K562 (cell line): ENCODE measurements around the gene KPNB1. TPM values are rescaled to one million over a fixed set of nuclear protein-coding genes. Genes with fewer than 3 reads are reported as not detected.

Source experiments
- ATAC-seq: fragments of 200-7000 bp; cut with Tn5 transposase; 3 replicates; pipeline ENCODE4 v1.9.1; 2020; ENCODE audit warnings: moderate library complexity
- BruUV-seq: library from RNA; stranded (reverse); fragments of 400-500 nt; replicated peaks from 2 replicates; lab custom pipeline; 2021; lab: Mats Ljungman, UMichigan
- CTCF ChIA-PET: fragments of 300-600 bp; formaldehyde crosslinking; extraction: SDS; loops from one replicate; lab custom pipeline; 2021; ENCODE audit warnings: low intra/inter-chr PET ratio; lab: Yijun Ruan, JAX
- POLR2A ChIA-PET: fragments of 300-600, 350-650 bp; sonication (Branson Sonifier 250); formaldehyde crosslinking; extraction: SDS; loops from one replicate; lab custom pipeline; 2021; ENCODE audit warnings: antibody characterized with exemption, inconsistent platforms; lab: Yijun Ruan, JAX
- DNase-seq, 4 experiments: peaks; one replicate each; pipeline versions ENCODE4 v3.0.0 to v3.0.0-alpha.2; 2011 to 2018; ENCODE audit warnings: low spot score in 3 of 4, mixed read lengths in 3 of 4; ENCODE audit errors: extremely low read depth in 1 of 4
- FAIRE-seq: peaks from 2 replicates; lab custom pipeline; 2011; peaks lifted over from hg19 to GRCh38; lab: Jason Lieb, UNC
- H2AFZ ChIP-seq: 2 replicates; pipeline ENCODE4 v1.6.0; 2011; ENCODE audit warnings: low read depth, low read length, control low read depth, inconsistent platforms
- H3K27ac ChIP-seq: fragments of 200-600 bp; 3 replicates; pipeline ENCODE4 v1.8.0; 2011; ENCODE audit warnings: low read depth, mild to moderate bottlenecking, control low read depth, inconsistent platforms, low read length, moderate library complexity, mixed read lengths; ENCODE audit errors: extremely low read depth
- H3K27me3 ChIP-seq, 2 experiments: fragments of 300-600 bp in 1 of 2; 2 replicates in 1 of 2; 3 replicates in 1 of 2; pipeline versions ENCODE4 v1.6.0 to v1.8.0; 2011; ENCODE audit warnings: inconsistent platforms in 2 of 2, low read length in 2 of 2, mild to moderate bottlenecking in 1 of 2, mixed read lengths in 1 of 2, moderate library complexity in 1 of 2; ENCODE audit not compliant: control insufficient read depth in 2 of 2, insufficient read depth in 2 of 2
- H3K36me3 ChIP-seq: fragments of 300-600 bp; 3 replicates; pipeline ENCODE4 v1.8.0; 2011; ENCODE audit warnings: mild to moderate bottlenecking, low read length, inconsistent platforms; ENCODE audit not compliant: control insufficient read depth, insufficient read depth
- H3K4me1 ChIP-seq, 2 experiments: fragments of 200-600 bp in 1 of 2; replicated peaks in 1 of 2; 2 replicates in 1 of 2; 3 replicates in 1 of 2; pipeline versions ENCODE4 v1.5.1 to v1.8.0; 2011; ENCODE audit warnings: inconsistent platforms in 2 of 2, low read length in 2 of 2, mild to moderate bottlenecking in 1 of 2, mixed read lengths in 1 of 2, moderate library complexity in 1 of 2; ENCODE audit not compliant: control insufficient read depth in 2 of 2, insufficient read depth in 2 of 2
- H3K4me2 ChIP-seq: 2 replicates; pipeline ENCODE4 v1.6.1; 2011; ENCODE audit warnings: low read length, control low read depth, inconsistent platforms, mixed read lengths; ENCODE audit not compliant: insufficient read depth
- H3K4me3 ChIP-seq: fragments of 200-600 bp; sonication (generic), shearing (Covaris generic); 2 replicates; pipeline ENCODE4 v1.5.1; 2016; ENCODE audit warnings: control low read depth, inconsistent platforms
- H3K79me2 ChIP-seq: fragments of 200-600 bp; 3 replicates; pipeline ENCODE4 v1.8.0; 2011; ENCODE audit warnings: low read length, inconsistent platforms; ENCODE audit not compliant: control insufficient read depth, insufficient read depth
- H3K9ac ChIP-seq, 2 experiments: 2 replicates each; pipeline versions ENCODE4 v1.6.0 to v1.6.1; 2011; ENCODE audit warnings: low read depth in 2 of 2, low read length in 2 of 2, control low read depth in 1 of 2, inconsistent platforms in 1 of 2, mild to moderate bottlenecking in 1 of 2, mixed read lengths in 1 of 2; ENCODE audit not compliant: insufficient read depth in 1 of 2
- H3K9me1 ChIP-seq: one replicate; pipeline ENCODE4 v1.6.0; 2011; ENCODE audit warnings: inconsistent platforms, mild to moderate bottlenecking, low read length, moderate library complexity; ENCODE audit not compliant: control insufficient read depth, insufficient read depth
- H3K9me3 ChIP-seq: replicated peaks from 2 replicates; pipeline ENCODE4 v1.5.1; 2011; ENCODE audit warnings: low read depth, low read length, inconsistent platforms; ENCODE audit not compliant: control insufficient read depth, insufficient read depth
- H4K20me1 ChIP-seq: replicated peaks from 2 replicates; pipeline ENCODE4 v1.6.1; 2011; ENCODE audit warnings: low read length, inconsistent platforms, mixed read lengths; ENCODE audit not compliant: control insufficient read depth, insufficient read depth
- EGR1 ChIP-seq: fragments of 450-650 bp; conservative IDR thresholded peaks from 2 replicates; pipeline ENCODE4 v1.6.1; 2017; ENCODE audit warnings: mild to moderate bottlenecking
- EZH2 ChIP-seq: IDR thresholded peaks from 2 replicates; pipeline ENCODE4 v1.6.1; 2012; ENCODE audit warnings: low read depth, mild to moderate bottlenecking, inconsistent platforms, low read length, borderline replicate concordance
- NCOA2 ChIP-seq, 2 experiments: fragments of 450-650 bp; IDR thresholded peaks; 2 replicates each; pipeline ENCODE4 v1.6.1; 2018; ENCODE audit warnings: mild to moderate bottlenecking in 2 of 2, moderate library complexity in 1 of 2; ENCODE audit not compliant: partially characterized antibody in 2 of 2
- NFE2 ChIP-seq: IDR thresholded peaks from 2 replicates; pipeline ENCODE4 v1.6.1; 2014; ENCODE audit warnings: antibody characterized with exemption, low read depth
- ZNF76 ChIP-seq: fragments of 250-450 bp; sonication (Bioruptor Pico); IDR thresholded peaks from 2 replicates; pipeline ENCODE4 v1.4.0; 2020; ENCODE audit warnings: mild to moderate bottlenecking, moderate library complexity, borderline replicate concordance
- WGBS: fragments of 100-300 bp; shearing (Covaris generic); methylation state at CpG from one replicate; pipeline ENCODE4 v1.1.6; 2016; ENCODE audit warnings: low coverage, mixed read lengths; ENCODE audit not compliant: insufficient coverage; ENCODE audit errors: missing lambda C conversion rate; 5-methylcytosine and 5-hydroxymethylcytosine counted together
- in situ Hi-C: fragments of 300-500 bp; cut with MboI; formaldehyde crosslinking; loops from 4 replicates; pipeline ENCODE4 v1.15.0; 2018; ENCODE audit warnings: inconsistent platforms, mixed read lengths
- intact Hi-C: fragments of 100-400 bp; cut with micrococcal nuclease; formaldehyde crosslinking; loops from 2 replicates; pipeline ENCODE4 v1.14.2; 2022
- polyA plus RNA-seq, 8 experiments: library from polyadenylated mRNA; depleted of rRNA in 4 of 8; stranded (reverse) in 5 of 8; unstranded in 3 of 8; fragments of >200 nt; fragmentation: Nextera tagmentation in 2 of 8; fragmentation: Illumina TruSeq in 1 of 8; extraction: Ambion mirVana in 2 of 8; extraction: Trizol in 1 of 8; gene quantifications; 2 replicates each; pipeline versions ENCODE4 v1.2.1 to v1.2.3, GENCODE V29; 2011 to 2014; ENCODE audit warnings: inconsistent platforms in 1 of 8, missing spikeins in 1 of 8
- total RNA-seq, 7 experiments: library from RNA; depleted of rRNA in 6 of 7; stranded (reverse); fragments of >200 nt in 6 of 7; fragmentation: Illumina TruSeq in 2 of 7; extraction: Trizol in 2 of 7; gene quantifications; 2 replicates each; pipeline versions ENCODE4 v1.2.1 to v1.2.3, GENCODE V29; 2011 to 2021; ENCODE audit warnings: low replicate concordance in 1 of 7

KPNB1 gene
- total and polyA plus RNA-seq, 9 of the 15 experiments (the other 6 are each of a cell fraction or from before 2014, with no cell fraction given): 154 to 622 (median 354) TPM

DNA sequence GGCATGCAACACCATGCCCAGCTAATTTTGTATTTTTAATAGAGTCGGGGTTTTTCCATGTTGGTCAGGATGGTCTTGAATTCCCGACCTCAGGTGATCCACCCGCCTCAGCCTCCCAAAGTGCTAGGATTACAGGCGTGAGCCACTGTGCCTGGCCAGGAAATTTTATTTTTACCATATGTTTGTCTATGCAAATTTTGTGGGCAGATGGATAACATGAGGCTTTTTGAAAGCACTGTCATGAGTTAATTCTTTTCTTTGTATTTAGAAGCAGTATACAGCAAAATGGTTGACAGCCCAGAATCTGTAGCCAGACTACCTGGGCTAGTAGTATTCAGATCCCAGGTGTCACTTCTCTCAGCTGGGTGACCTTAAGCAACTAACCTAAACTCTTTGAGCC is 8.5 kb upstream of the KPNB1 start:
- ATAC-seq (no peak), DNase-seq (no peak), FAIRE-seq (no peak)
- no peaks in the 10 kb centered on the region for H3K9me3 ChIP-seq
- no peaks in the 10 kb centered on the region for H3K9me1 ChIP-seq
- H3K4me1 ChIP-seq: no peaks in the 10 kb centered on the region; a peak in 1 of 5 replicates
- no peak overlapping the region for H3K27ac ChIP-seq
- H3K27me3 ChIP-seq: no peaks in the 10 kb centered on the region
- no peak overlapping the region for H2AFZ ChIP-seq
- TF ChIP-seq EZH2: no peak
- H3K4me2 ChIP-seq: no peak overlapping the region
- no peak overlapping the region for H3K9ac ChIP-seq
- no peak overlapping the region for H3K4me3 ChIP-seq
- H3K36me3 ChIP-seq: no peaks in the 10 kb centered on the region
- intact Hi-C loops: no loop called here
- whole genome bisulfite sequencing: 54% methylated on average over 4 of the region's 4 CpGs
- no TSS peak for BruUV-seq
- H4K20me1 ChIP-seq: no peaks in the 10 kb centered on the region
- CTCF ChIA-PET: no interaction called here
- POLR2A ChIA-PET: no interaction called here
- H3K79me2 ChIP-seq: no peaks in the 10 kb centered on the region
- in situ Hi-C loops: no loop called here

DNA sequence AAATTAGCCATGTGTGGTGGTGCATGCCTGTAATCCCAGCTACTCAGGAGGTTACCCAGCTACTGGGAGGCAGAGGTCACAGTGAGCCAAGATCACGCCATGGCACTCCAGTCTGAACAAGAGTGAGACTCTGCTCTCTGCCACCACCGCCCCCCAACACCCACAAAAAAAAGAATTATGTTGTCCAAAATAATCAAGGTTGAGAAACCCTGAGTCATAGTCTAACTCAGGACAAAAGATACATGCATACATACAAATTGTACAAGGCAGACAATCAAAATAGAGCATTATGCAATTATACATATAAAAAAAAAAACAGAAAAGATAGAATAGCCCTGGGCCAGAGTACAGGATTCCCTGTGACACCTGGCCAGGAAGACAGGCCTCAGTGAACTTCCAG is 6.6 kb upstream of the KPNB1 start:
- ATAC-seq (no peak), DNase-seq (no peak), FAIRE-seq (no peak)
- ChIA-PET CTCF (no interaction called here), POLR2A (interaction anchor here (1.0 kb wide), 1 partner anchor 16 kb away, joined by 3 read pairs; no protein-coding TSS in a partner anchor)
- no peaks in the 10 kb centered on the region for H3K27me3 ChIP-seq
- TF ChIP-seq NCOA2 (IDR thresholded peaks at IDR 0.05; ENCODE audit: partially characterized antibody in 2 of 2) (no peak), NFE2 (peak; percentile 25; the same call in 1 of the 2 replicates), EGR1 (no peak), ZNF76 (CRISPR knock-in tag) (no peak)
- H3K36me3 ChIP-seq: no peaks in the 10 kb centered on the region
- peaks cover 4 to 7% of the 10 kb centered on the region in 2 experiments; a peak in 4 of 5 replicates for H3K4me1 ChIP-seq
- no peaks in the 10 kb centered on the region for H3K9me3 ChIP-seq
- H3K27ac ChIP-seq: no peak overlapping the region
- H3K9ac ChIP-seq: peak overlapping the region in 1 of 2 experiments; percentile 26; a peak in 1 of 4 replicates
- in situ Hi-C loops: no loop called here
- intact Hi-C loops: no loop called here
- no peak overlapping the region for H3K4me3 ChIP-seq
- no peaks in the 10 kb centered on the region for H3K9me1 ChIP-seq
- H3K79me2 ChIP-seq: peaks cover 7% of the 10 kb centered on the region; the same call in 1 of the 3 replicates
- H4K20me1 ChIP-seq: no peaks in the 10 kb centered on the region
- BruUV-seq: no TSS peak
- 49% methylated on average over 2 of the region's 2 CpGs for WGBS
- H3K4me2 ChIP-seq: no peak overlapping the region
- no peak overlapping the region for H2AFZ ChIP-seq
